Esophagus muscularis mucosa (tissue), 3 donors: Measurements from ENCODE around the gene DEFB124.

Source experiments
- POLR2A ChIP-seq: fragments of 450-650 bp; IDR thresholded peaks from one replicate; pipeline ENCODE4 v1.6.1; 2017; ENCODE audit warnings: antibody characterized with exemption, moderate library complexity, mild to moderate bottlenecking, low read depth
- TF ChIP-seq, protein P1 (sequence below), 3 experiments: fragments of 200-600 bp in 2 of 3; fragments of 450-650 bp in 1 of 3; sonication (generic) in 2 of 3; IDR thresholded peaks; one replicate each; pipeline ENCODE4 v1.5.1; 2017 to 2019; ENCODE audit warnings: antibody characterized with exemption in 3 of 3, mild to moderate bottlenecking in 2 of 3, moderate library complexity in 1 of 3

- no peak for TF ChIP-seq POLR2A
- TF ChIP-seq, protein P1, sequence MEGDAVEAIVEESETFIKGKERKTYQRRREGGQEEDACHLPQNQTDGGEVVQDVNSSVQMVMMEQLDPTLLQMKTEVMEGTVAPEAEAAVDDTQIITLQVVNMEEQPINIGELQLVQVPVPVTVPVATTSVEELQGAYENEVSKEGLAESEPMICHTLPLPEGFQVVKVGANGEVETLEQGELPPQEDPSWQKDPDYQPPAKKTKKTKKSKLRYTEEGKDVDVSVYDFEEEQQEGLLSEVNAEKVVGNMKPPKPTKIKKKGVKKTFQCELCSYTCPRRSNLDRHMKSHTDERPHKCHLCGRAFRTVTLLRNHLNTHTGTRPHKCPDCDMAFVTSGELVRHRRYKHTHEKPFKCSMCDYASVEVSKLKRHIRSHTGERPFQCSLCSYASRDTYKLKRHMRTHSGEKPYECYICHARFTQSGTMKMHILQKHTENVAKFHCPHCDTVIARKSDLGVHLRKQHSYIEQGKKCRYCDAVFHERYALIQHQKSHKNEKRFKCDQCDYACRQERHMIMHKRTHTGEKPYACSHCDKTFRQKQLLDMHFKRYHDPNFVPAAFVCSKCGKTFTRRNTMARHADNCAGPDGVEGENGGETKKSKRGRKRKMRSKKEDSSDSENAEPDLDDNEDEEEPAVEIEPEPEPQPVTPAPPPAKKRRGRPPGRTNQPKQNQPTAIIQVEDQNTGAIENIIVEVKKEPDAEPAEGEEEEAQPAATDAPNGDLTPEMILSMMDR (IDR thresholded peaks at IDR 0.05): no peak
Measured at GRCh38 chr20:31418307-31418706, 56.6 kb downstream of the DEFB124 start.
